Measurements from ENCODE around the gene NALCN. TPM values are rescaled to one million over a fixed set of nuclear protein-coding genes. Genes with fewer than 3 reads are reported as not detected.

The NALCN gene
- polyA plus RNA-seq, 2 donors: 0.04 TPM

DNA sequence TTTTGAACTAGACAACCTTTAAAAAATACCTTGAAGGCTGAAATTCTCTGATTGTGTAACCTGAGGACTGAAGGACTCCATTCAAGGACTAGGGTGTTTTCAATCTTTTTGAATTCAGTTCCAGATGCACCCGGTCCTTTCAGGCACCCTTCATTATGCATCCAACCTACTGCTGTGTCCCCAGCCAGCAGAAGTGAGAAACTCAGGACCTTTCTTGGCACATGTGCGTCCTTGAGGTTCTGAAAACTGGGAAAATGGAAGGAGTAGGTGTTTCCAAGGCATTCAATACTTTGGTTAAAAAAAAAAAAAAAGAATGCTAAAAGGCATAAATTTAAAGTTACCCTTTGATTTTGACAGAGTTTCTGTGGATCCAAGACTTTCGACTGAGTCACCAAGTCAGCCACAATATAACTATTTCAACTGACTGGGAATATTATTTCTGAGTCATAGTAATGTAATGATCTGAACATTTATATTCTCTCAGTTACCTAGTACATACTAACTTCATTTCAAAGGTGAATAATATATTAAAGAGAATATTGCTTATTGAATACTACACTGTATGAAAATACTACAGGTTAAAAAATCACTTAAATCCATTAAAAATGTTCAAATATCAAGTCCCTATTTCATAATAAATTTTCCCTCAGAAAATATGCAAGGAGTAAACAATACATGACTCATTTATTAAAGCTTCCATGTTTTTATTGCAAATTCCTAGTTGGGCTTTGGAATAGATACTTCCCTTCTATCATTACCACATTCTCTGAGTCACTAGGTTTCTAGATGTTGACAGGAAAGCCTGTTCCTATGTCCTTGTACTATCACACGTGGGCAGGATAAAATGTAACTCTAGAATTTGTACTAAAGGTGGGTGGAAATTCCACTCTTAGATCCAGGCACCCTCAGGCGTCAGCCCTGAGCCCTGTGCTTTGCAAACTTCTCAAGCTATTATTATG is 33.8 kb upstream of the NALCN start:
- WGBS, 2 donors: 35 to 39% methylated on average over 5 of the region's 5 CpGs
- H3K4me3 ChIP-seq (ENCODE audit: low read depth in 1 of 2, low read length in 2 of 2): no peak overlapping the region
- no peaks in the 10 kb centered on the region for H3K27me3 ChIP-seq (ENCODE audit: control insufficient read depth in 1 of 2, insufficient read depth in 2 of 2, low read length in 2 of 2)
- no peak overlapping the region for H3K27ac ChIP-seq (ENCODE audit: low read depth in 2 of 2, low read length in 1 of 2)
- H3K9me3 ChIP-seq (ENCODE audit: control insufficient read depth in 2 of 2, insufficient read depth in 1 of 2, low read depth in 1 of 2, low read length in 1 of 2): no peaks in the 10 kb centered on the region
- no peaks in the 10 kb centered on the region for H3K4me1 ChIP-seq (ENCODE audit: control insufficient read depth in 2 of 2, insufficient read depth in 2 of 2, low read length in 1 of 2)
- no peaks in the 10 kb centered on the region for H3K36me3 ChIP-seq (ENCODE audit: control insufficient read depth in 2 of 2, insufficient read depth in 2 of 2, low read length in 1 of 2)

DNA sequence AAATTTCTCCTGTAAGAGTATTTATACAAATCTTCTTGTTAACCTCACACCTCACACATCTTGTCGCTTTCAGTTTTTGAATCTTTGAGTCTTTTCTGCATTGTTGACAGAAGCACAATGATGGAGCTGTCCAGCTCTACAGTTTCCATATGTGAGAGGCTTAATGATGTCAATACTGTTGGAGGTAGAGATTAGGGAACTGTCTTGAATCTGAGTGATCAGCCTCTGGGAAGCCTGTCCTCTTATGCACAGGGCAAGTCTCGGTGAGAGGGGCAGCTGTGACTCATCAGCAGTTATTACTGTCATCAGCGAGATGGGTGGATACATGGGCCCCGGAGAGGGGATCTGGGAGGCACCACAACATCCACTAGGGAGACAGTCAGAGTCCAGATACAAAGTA is 31.5 kb upstream of the NALCN start:
- H3K27ac ChIP-seq (ENCODE audit: low read depth in 2 of 2, low read length in 1 of 2): no peak overlapping the region
- WGBS, 2 donors: 57 to 72% methylated on average over 4 of the region's 4 CpGs

DNA sequence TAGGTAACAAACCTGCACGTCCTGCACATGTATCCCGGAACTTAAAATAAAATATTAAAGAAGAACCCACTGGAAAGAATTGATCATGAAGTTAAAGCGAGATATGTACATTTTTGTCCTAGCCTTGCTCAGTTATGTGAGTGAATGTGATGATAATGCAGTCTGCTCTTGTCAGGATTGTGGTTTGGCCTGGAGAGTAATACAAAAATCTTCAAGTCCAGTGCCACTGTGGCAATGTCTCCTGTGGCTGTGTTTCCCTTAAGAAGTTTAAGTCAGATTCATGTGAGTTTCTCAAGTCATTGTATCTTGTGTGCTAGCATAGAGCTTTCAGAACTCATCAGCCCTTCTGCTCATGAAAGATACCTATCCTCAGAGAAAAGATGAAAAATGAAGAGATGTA is 18.2 kb upstream of the NALCN start:
- WGBS, 2 donors: 82 to 89% methylated on average over 3 of the region's 3 CpGs
- H3K36me3 ChIP-seq (ENCODE audit: control insufficient read depth in 2 of 2, insufficient read depth in 2 of 2, low read length in 1 of 2): no peaks in the 10 kb centered on the region

More for the DNA sequence above, 31.5 kb upstream of the NALCN start:
- Histone ChIP-seq H3K4me3 (ENCODE audit: low read depth in 1 of 2, low read length in 2 of 2) (no peak overlapping the region), H3K4me1 (ENCODE audit: control insufficient read depth in 2 of 2, insufficient read depth in 2 of 2, low read length in 1 of 2) (no peaks in the 10 kb centered on the region), H3K9me3 (ENCODE audit: control insufficient read depth in 2 of 2, insufficient read depth in 1 of 2, low read depth in 1 of 2, low read length in 1 of 2) (no peaks in the 10 kb centered on the region), H3K36me3 (ENCODE audit: control insufficient read depth in 2 of 2, insufficient read depth in 2 of 2, low read length in 1 of 2) (no peaks in the 10 kb centered on the region), H3K27me3 (ENCODE audit: control insufficient read depth in 1 of 2, insufficient read depth in 2 of 2, low read length in 2 of 2) (no peaks in the 10 kb centered on the region)

DNA sequence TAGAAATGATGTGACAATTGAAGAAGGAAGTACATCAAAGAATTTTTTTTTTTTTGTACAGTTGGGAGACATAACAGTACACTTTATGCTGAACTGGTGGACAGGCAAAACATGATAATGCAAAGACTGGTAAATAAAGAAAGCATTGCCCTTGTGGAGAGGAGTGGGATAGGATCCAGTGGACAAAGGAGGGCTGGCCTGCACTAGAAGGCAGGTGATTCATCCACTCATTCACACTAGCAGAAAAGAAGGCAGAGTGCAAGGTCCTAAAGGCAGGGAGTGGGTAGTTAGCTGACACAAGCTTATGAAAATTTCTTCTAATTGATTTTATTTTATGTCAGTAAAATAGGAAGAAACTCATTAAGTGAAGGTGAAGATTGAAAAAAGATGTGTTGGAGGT is 17.6 kb upstream of the NALCN start:
- Histone ChIP-seq H3K9me3 (ENCODE audit: control insufficient read depth in 2 of 2, insufficient read depth in 1 of 2, low read depth in 1 of 2, low read length in 1 of 2) (no peaks in the 10 kb centered on the region), H3K36me3 (ENCODE audit: control insufficient read depth in 2 of 2, insufficient read depth in 2 of 2, low read length in 1 of 2) (no peaks in the 10 kb centered on the region), H3K4me1 (ENCODE audit: control insufficient read depth in 2 of 2, insufficient read depth in 2 of 2, low read length in 1 of 2) (no peaks in the 10 kb centered on the region), H3K27ac (ENCODE audit: low read depth in 2 of 2, low read length in 1 of 2) (no peak overlapping the region), H3K4me3 (ENCODE audit: low read depth in 1 of 2, low read length in 2 of 2) (no peak overlapping the region), H3K27me3 (ENCODE audit: control insufficient read depth in 1 of 2, insufficient read depth in 2 of 2, low read length in 2 of 2) (no peaks in the 10 kb centered on the region)

More for the DNA sequence above, 18.2 kb upstream of the NALCN start:
- H3K9me3 ChIP-seq (ENCODE audit: control insufficient read depth in 2 of 2, insufficient read depth in 1 of 2, low read depth in 1 of 2, low read length in 1 of 2): no peaks in the 10 kb centered on the region
- H3K27me3 ChIP-seq (ENCODE audit: control insufficient read depth in 1 of 2, insufficient read depth in 2 of 2, low read length in 2 of 2): no peaks in the 10 kb centered on the region
- H3K4me3 ChIP-seq (ENCODE audit: low read depth in 1 of 2, low read length in 2 of 2): no peak overlapping the region
- no peak overlapping the region for H3K27ac ChIP-seq (ENCODE audit: low read depth in 2 of 2, low read length in 1 of 2)
- no peaks in the 10 kb centered on the region for H3K4me1 ChIP-seq (ENCODE audit: control insufficient read depth in 2 of 2, insufficient read depth in 2 of 2, low read length in 1 of 2)

DNA sequence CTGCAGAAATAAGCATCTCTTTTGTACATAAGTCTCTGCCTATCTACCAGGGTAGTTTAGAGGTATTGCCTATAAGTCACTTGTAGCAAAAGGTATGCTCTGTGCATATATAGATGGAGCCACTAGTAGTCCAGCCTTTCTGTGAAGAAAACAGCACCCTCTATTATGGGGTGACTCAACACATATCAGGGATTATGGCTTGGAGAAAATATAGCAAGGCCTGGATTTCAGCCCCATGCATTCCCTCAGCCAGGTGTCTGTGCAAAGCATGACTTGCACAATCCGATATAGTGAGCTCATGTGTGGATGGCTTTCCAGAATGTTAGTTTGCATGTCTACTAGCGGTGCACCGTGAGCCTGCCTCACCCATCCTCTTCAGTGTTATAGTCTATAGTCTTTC is 13.4 kb upstream of the NALCN start:
- Histone ChIP-seq H3K36me3 (ENCODE audit: control insufficient read depth in 2 of 2, insufficient read depth in 2 of 2, low read length in 1 of 2) (no peaks in the 10 kb centered on the region), H3K27ac (ENCODE audit: low read depth in 2 of 2, low read length in 1 of 2) (no peak overlapping the region), H3K4me1 (ENCODE audit: control insufficient read depth in 2 of 2, insufficient read depth in 2 of 2, low read length in 1 of 2) (no peaks in the 10 kb centered on the region), H3K27me3 (ENCODE audit: control insufficient read depth in 1 of 2, insufficient read depth in 2 of 2, low read length in 2 of 2) (no peaks in the 10 kb centered on the region), H3K4me3 (ENCODE audit: low read depth in 1 of 2, low read length in 2 of 2) (no peak overlapping the region), H3K9me3 (ENCODE audit: control insufficient read depth in 2 of 2, insufficient read depth in 1 of 2, low read depth in 1 of 2, low read length in 1 of 2) (no peaks in the 10 kb centered on the region)
- 85 to 92% methylated on average over 3 of the region's 3 CpGs for WGBS, 2 donors

DNA sequence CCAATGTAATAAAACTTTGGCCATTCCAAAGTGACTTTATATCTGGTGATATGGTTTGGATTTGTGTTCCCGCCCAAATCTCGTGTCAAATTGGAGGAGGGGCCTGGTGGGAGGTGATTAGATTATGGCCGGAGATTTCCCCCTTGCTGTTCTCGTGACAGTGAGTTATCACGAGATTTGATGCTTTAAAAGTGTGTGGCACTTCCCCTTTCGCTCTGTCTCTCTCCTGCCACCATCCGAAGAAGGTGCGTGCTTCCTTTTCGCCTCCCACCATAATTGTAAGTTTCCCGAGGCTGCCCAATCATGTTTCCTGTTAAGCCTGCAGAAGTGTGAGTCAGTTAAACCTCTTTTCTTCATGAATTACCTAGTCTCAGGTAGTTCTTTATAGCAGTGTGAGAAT is 9.3 kb upstream of the NALCN start:
- H3K9me3 ChIP-seq (ENCODE audit: control insufficient read depth in 2 of 2, insufficient read depth in 1 of 2, low read depth in 1 of 2, low read length in 1 of 2): no peaks in the 10 kb centered on the region
- no peak overlapping the region for H3K27ac ChIP-seq (ENCODE audit: low read depth in 2 of 2, low read length in 1 of 2)
- H3K36me3 ChIP-seq (ENCODE audit: control insufficient read depth in 2 of 2, insufficient read depth in 2 of 2, low read length in 1 of 2): no peaks in the 10 kb centered on the region
- H3K4me3 ChIP-seq (ENCODE audit: low read depth in 1 of 2, low read length in 2 of 2): no peak overlapping the region
- no peaks in the 10 kb centered on the region for H3K4me1 ChIP-seq (ENCODE audit: control insufficient read depth in 2 of 2, insufficient read depth in 2 of 2, low read length in 1 of 2)
- peaks cover 0 to 3% of the 10 kb centered on the region in 2 donors for H3K27me3 ChIP-seq (ENCODE audit: control insufficient read depth in 1 of 2, insufficient read depth in 2 of 2, low read length in 2 of 2)
- WGBS, 2 donors: 67 to 73% methylated on average over 10 of the region's 10 CpGs

DNA sequence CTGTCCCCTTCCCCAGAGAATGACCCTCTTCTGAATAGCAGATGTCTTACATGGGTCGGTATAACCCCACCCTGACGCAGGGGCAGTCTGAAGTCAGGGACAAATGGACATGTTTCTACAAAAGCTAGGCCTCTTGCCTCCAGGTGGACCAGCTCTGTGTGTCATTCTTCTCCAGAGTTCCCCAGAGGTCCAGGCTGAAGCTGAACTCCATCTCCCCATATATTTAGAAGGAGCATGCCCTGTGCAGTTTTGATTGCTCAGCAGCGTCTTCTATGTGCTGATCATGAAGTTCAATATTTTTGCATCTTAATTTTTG is 8.8 kb upstream of the NALCN start:
- Histone ChIP-seq H3K36me3 (ENCODE audit: control insufficient read depth in 2 of 2, insufficient read depth in 2 of 2, low read length in 1 of 2) (no peaks in the 10 kb centered on the region), H3K27ac (ENCODE audit: low read depth in 2 of 2, low read length in 1 of 2) (no peak overlapping the region), H3K27me3 (ENCODE audit: control insufficient read depth in 1 of 2, insufficient read depth in 2 of 2, low read length in 2 of 2) (peaks cover 0 to 3% of the 10 kb centered on the region in 2 donors), H3K9me3 (ENCODE audit: control insufficient read depth in 2 of 2, insufficient read depth in 1 of 2, low read depth in 1 of 2, low read length in 1 of 2) (no peaks in the 10 kb centered on the region), H3K4me1 (ENCODE audit: control insufficient read depth in 2 of 2, insufficient read depth in 2 of 2, low read length in 1 of 2) (no peaks in the 10 kb centered on the region), H3K4me3 (ENCODE audit: low read depth in 1 of 2, low read length in 2 of 2) (no peak overlapping the region)
- 84 to 90% methylated on average over 3 of the region's 3 CpGs for WGBS, 2 donors

DNA sequence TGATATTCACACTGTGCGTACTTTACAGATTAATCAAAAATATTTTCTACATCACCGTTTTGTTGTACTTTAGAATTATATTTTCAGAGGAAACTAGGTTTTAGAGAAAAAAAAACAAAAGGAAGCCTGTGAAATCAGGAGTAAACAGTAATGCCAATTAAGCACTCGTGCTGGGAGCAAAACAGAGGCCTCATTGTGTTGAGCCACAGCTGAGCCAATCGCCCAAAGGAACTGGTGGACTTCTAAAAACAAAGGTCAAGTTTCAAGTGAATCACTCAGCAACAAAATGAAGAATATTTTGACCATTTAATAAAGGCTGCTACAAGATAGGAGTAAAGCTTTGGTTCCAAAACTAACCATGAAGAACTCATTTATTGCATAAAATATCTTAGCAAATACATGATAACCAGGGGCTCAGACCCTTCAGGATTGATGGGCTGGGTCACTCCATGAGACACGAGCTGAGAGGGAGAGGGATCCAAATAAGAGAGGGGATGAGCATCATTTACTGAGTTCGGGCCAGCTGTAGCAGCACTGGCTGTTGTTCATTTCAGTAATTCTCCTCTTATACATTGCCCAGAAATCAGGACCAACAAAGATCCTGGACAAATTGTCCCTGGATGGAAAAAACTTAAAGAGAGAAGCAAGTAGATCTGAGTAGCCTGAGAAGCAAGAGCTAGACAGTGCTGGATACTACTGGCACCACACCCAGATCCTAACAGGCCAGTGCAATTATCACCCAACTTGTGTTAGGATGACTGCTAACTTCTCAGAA is 8.3 kb upstream of the NALCN start:
- no peak overlapping the region for H3K27ac ChIP-seq (ENCODE audit: low read depth in 2 of 2, low read length in 1 of 2)
- WGBS, 2 donors: 52 to 55% methylated on average over 6 of the region's 6 CpGs
- H3K36me3 ChIP-seq (ENCODE audit: control insufficient read depth in 2 of 2, insufficient read depth in 2 of 2, low read length in 1 of 2): no peaks in the 10 kb centered on the region
- H3K4me3 ChIP-seq (ENCODE audit: low read depth in 1 of 2, low read length in 2 of 2): no peak overlapping the region
- H3K27me3 ChIP-seq (ENCODE audit: control insufficient read depth in 1 of 2, insufficient read depth in 2 of 2, low read length in 2 of 2): peaks cover 0 to 3% of the 10 kb centered on the region in 2 donors
- no peaks in the 10 kb centered on the region for H3K4me1 ChIP-seq (ENCODE audit: control insufficient read depth in 2 of 2, insufficient read depth in 2 of 2, low read length in 1 of 2)
- no peaks in the 10 kb centered on the region for H3K9me3 ChIP-seq (ENCODE audit: control insufficient read depth in 2 of 2, insufficient read depth in 1 of 2, low read depth in 1 of 2, low read length in 1 of 2)

DNA sequence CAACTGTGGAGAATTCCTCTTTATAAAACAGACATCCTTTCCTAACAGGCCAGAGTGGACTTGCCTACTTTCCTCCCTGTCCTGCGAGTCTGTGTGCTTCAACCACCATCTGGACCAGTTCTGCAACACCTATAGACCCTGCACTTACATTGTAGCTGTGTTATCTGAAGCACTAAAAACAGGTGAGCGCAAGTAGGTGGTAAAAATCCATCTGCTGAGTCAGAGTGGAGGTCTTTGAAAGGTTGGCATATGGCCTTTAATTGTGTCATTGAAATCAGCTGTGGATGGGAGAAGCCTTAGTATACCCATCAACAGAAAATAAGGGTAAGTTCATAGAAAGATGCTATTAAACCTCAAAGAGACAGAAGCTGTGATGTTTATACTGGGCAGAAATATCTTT is 7.6 kb upstream of the NALCN start:
- Histone ChIP-seq H3K4me3 (ENCODE audit: low read depth in 1 of 2, low read length in 2 of 2) (no peak overlapping the region), H3K27ac (ENCODE audit: low read depth in 2 of 2, low read length in 1 of 2) (no peak overlapping the region), H3K4me1 (ENCODE audit: control insufficient read depth in 2 of 2, insufficient read depth in 2 of 2, low read length in 1 of 2) (no peaks in the 10 kb centered on the region), H3K27me3 (ENCODE audit: control insufficient read depth in 1 of 2, insufficient read depth in 2 of 2, low read length in 2 of 2) (peaks cover 0 to 3% of the 10 kb centered on the region in 2 donors), H3K36me3 (ENCODE audit: control insufficient read depth in 2 of 2, insufficient read depth in 2 of 2, low read length in 1 of 2) (no peaks in the 10 kb centered on the region), H3K9me3 (ENCODE audit: control insufficient read depth in 2 of 2, insufficient read depth in 1 of 2, low read depth in 1 of 2, low read length in 1 of 2) (no peaks in the 10 kb centered on the region)
- 78 to 85% methylated on average over 2 of the region's 2 CpGs for WGBS, 2 donors

Data from esophagus (tissue), 2 donors.